ENCODE results near the gene WWOX.

- TF ChIP-seq CTCF (conservative IDR thresholded peaks at IDR 0.05; ENCODE audit: low read depth, low read length) (no peak), EZH2 (IDR thresholded peaks at IDR 0.05; ENCODE audit: low read length, unreplicated experiment) (no peak)
Observed at GRCh38 chr16:78852081-78852635, 752.7 kb downstream of the WWOX start.
